EL (cell line): Measurements from ENCODE around the gene SLC15A5.

Experiments used
- DNase-seq: peaks from one replicate; pipeline ENCODE4 v3.0.0-alpha.2; 2016

The SLC15A5 gene

DNA sequence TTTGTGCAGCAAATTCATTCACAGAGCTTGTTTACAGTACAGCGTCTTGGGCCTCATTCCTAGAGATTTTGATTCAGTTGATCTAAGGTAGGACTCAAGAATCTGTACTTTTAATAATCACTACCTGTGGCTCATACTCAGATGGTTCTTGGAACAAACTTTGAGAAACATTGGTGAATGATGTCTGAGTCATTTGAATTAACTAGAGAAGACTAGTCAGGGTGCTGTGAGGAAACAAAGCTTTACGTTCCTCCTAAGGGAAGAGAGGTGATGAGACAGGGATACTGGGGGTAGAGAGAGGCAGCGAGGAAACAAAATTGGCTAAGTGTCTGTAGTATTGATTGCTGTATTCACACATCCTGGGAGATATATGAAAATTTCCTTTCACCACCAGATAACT is 109.4 kb downstream of the SLC15A5 start:
- no peak for DNase-seq

DNA sequence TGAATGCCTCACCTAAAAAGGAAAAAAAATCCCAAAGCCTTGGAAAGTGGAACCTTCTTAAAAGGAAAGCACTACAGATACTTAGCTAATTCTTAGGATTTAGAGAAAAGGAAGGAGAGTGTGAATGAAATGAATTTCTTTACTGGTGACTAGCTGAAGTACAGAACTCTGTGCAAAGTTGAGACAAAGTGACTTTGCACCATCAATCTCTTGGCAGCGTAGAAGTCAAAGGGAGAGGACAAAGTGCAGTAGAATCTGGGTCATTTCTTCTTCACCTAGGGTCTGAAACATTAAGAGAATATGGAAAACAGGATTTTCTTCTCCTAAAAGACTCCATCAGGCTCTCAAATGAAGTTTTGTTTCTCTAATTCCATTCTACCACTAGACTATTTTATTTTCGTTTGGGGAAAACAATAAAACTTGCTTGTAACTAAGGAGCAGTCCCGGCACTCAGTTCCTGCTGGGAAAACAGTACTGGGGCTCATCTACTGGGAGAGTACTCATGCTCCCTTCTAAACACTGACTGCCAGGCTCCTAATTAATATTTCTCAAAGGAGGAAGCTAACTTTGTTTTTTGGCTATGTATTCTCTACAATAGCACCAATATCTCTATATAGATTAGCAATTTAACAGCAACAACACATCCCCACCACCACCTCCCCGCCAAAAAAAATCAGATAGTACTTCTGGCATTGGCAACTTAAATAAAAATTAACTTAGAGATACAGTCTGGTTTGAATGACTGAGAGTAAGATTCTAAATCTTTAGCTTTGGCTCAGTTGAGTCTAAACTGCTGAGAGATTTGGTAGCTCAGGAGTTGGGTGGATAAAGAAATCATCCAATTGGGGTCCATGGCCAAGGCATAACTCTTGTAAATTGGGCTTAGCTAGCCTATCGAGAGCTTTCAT is 110.7 kb downstream of the SLC15A5 start:
- DNase-seq: no peak

DNA sequence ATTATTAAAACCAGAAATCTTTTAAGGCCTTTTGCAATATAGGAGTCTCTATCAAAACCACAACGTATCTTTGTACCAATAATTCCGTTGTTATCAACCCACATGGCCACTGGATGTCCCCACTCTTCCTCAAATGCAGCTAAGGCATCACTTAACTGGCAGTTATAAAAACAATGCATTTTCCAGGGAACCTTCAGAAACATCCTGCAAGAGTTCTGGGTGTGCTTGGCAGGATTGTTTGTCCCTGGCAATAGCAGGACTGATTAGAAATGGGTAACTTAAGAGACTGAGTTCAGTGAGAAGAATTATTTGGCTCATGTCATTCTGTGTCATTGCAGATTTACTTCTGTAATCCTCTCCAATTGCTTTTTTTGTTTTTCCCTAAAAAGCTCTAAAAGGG is 112.0 kb downstream of the SLC15A5 start:
- DNase-seq: peak; percentile 30

- DNase-seq: no peak
Measured at GRCh38 chr12:16163901-16164300, 113.6 kb downstream of the SLC15A5 start.

DNA sequence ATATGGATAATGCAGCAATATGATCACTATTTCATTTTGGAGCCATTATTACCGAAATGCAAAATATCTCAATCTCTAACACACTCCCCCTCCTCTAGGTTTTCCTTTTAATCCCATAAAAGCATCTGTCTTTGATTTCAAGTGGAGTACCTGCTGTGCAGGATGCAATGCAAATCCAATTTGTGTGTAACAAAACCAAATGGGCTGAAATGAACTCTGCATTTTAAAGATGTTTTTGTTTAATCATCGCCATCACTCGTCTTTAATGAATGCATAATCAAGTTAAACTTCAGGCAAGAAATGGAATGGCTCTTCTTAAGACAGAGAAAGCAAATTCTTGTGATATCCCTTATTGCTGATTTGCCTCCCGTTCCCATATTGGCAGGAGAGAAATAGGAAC is 114.3 kb downstream of the SLC15A5 start:
- DNase-seq: no peak

DNA sequence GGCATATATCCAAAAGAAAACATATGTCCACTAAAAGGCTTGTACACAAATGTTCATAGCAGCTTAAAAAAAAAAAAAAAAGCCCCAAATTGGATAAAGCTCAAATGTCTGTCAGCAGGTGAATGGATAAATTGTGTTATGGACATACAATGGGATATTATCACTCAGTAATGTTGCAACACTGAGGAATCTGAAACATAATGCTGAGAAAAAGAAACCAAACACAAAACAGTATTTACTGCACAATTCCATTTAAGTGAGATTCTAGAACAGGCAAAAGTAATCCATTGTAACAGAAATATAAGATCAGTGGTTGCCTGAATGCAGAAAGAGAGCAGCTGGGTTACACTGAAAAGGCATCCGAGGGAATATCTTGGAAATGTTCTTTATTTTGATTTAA is 117.9 kb downstream of the SLC15A5 start:
- DNase-seq: no peak

GRCh38 chr12:16158050-16158449 is 119.4 kb downstream of the SLC15A5 start:
- no peak for DNase-seq

- DNase-seq: no peak
Measured at GRCh38 chr12:16155938-16156337, 121.5 kb downstream of the SLC15A5 start.

DNA sequence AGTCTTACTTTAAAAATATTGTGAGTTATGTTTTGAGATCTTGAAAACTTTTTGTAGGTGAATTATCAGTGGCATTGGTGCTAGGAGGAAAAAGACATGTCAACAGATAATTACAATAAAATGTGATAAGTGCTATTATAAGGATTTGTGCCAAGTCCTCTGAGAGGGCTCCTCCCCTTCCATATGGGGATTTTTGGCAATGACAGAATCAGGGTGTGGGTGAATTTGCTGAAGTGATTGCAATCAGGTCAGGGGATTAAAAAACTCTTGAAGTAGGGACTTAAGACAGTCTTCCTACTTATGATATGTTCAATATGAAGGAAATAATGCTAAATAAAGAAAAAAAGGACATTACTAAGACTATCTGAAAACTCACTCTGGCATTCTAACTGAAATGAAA is 122.5 kb downstream of the SLC15A5 start:
- DNase-seq: no peak

DNA sequence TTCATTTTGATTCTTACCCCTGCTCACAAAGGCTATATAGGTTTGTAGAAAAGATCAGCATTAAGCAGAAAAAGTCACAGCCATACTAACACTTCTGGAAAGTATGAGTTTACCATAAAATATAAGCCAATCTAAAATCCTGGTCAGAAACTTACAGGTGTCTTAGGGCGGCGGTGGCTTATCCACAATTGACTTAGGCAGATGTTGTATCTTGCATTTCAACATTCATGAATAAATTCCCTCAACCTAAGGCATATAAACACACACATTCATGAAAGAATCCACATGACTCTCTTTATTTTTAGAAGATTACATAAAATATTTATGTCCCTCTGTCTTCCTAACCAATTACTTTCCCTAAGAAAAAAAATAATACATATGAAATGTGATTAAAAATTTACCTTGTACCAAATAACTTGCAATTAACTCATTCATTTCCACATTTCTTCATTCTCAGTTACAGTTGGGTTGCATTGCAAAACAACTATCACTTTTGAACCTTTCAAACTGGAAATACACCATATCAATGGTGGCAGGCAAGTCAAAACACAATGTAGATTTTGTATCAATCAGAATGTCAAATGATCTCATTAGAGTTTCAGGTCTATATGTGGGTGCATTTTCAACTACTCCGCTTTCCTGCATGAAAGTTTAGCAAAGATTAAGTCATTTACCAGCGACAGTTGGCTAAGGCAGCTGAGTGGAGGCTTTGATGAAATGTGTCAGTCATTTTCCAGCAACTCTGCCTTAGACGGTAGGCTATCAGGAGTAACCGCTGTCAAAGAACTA is 124.4 kb downstream of the SLC15A5 start:
- DNase-seq: no peak

GRCh38 chr12:16150276-16150675 is 127.2 kb downstream of the SLC15A5 start:
- DNase-seq: no peak

- no peak for DNase-seq
Measured at GRCh38 chr12:16148938-16149337, 128.5 kb downstream of the SLC15A5 start.
